ENCODE data around the gene GSPT1.
"Not testable (repeated sequence)": the region's sequence is repeated elsewhere in the genome, so short reads cannot be mapped to it uniquely, and the experiment has no call there.

Gene GSPT1

GRCh38 chr16:11957591-11958395 lies 42.0 kb upstream of the GSPT1 start:
- Histone ChIP-seq H2AFZ (ENCODE audit: low read length) (no peak overlapping the region), H3K27ac (ENCODE audit: low read length) (no peak overlapping the region), H3K4me1 (ENCODE audit: low read length) (peaks cover 20% of the 10 kb centered on the region), H3K9me2 (replicated peaks; ENCODE audit: insufficient read depth, low read length) (no peaks in the 10 kb centered on the region), H3K9ac (ENCODE audit: low read length) (no peak overlapping the region), H3K4me3 (ENCODE audit: low read length) (no peak overlapping the region), H3K79me2 (ENCODE audit: low read length) (peaks cover 36% of the 10 kb centered on the region), H3K36me3 (replicated peaks; ENCODE audit: insufficient read depth, low read length) (no peaks in the 10 kb centered on the region), H3K9me3 (replicated peaks; ENCODE audit: insufficient read depth, low read length) (no peaks in the 10 kb centered on the region), H4K20me1 (ENCODE audit: insufficient read depth, low read length) (no peaks in the 10 kb centered on the region), H3F3A (ENCODE audit: insufficient read depth, low read length) (peaks cover 12% of the 10 kb centered on the region; the same call in 1 of the 2 replicates), H3K4me2 (ENCODE audit: low read depth, low read length) (no peak overlapping the region), H3K27me3 (replicated peaks; ENCODE audit: insufficient read depth, low read length) (no peaks in the 10 kb centered on the region)
- TF ChIP-seq CTCF (IDR thresholded peaks at IDR 0.05; ENCODE audit: low read length), result no peak
- no peak for TF ChIP-seq EZH2phosphoT487 (IDR thresholded peaks at IDR 0.05; ENCODE audit: low read length)
- no peak for TF ChIP-seq EZH2 (optimal IDR thresholded peaks at IDR 0.05; ENCODE audit: low read depth, low read length)
- DNase-seq, result no peak

- peaks cover 28% of the 10 kb centered on the region for H3K79me2 ChIP-seq (ENCODE audit: low read length)
- peaks cover 12% of the 10 kb centered on the region; the same call in 1 of the 2 replicates for H3F3A ChIP-seq (ENCODE audit: insufficient read depth, low read length)
- H3K9me2 ChIP-seq (replicated peaks; ENCODE audit: insufficient read depth, low read length), result no peaks in the 10 kb centered on the region
- H3K4me1 ChIP-seq (ENCODE audit: low read length), result peaks cover 18% of the 10 kb centered on the region
- no peak overlapping the region for H2AFZ ChIP-seq (ENCODE audit: low read length)
- no peak overlapping the region for H3K9ac ChIP-seq (ENCODE audit: low read length)
- no peaks in the 10 kb centered on the region for H4K20me1 ChIP-seq (ENCODE audit: insufficient read depth, low read length)
- no peak overlapping the region for H3K4me3 ChIP-seq (ENCODE audit: low read length)
- H3K9me3 ChIP-seq (replicated peaks; ENCODE audit: insufficient read depth, low read length), result no peaks in the 10 kb centered on the region
- no peaks in the 10 kb centered on the region for H3K36me3 ChIP-seq (replicated peaks; ENCODE audit: insufficient read depth, low read length)
- DNase-seq, result no peak
- H3K27me3 ChIP-seq (replicated peaks; ENCODE audit: insufficient read depth, low read length), result no peaks in the 10 kb centered on the region
- H3K27ac ChIP-seq (ENCODE audit: low read length), result no peak overlapping the region
- no peak for TF ChIP-seq EZH2phosphoT487 (IDR thresholded peaks at IDR 0.05; ENCODE audit: low read length)
- TF ChIP-seq EZH2 (optimal IDR thresholded peaks at IDR 0.05; ENCODE audit: low read depth, low read length), result no peak
- no peak for TF ChIP-seq CTCF (IDR thresholded peaks at IDR 0.05; ENCODE audit: low read length)
- H3K4me2 ChIP-seq (ENCODE audit: low read depth, low read length), result no peak overlapping the region
These were observed 40.8 kb upstream of the GSPT1 start for GRCh38 chr16:11956558-11956957.

- H3K27ac ChIP-seq (ENCODE audit: low read length), result no peak overlapping the region
These were observed 40.0 kb upstream of the GSPT1 start for GRCh38 chr16:11955713-11956123.

GRCh38 chr16:11953576-11953975 lies 37.8 kb upstream of the GSPT1 start:
- not testable (repeated sequence) for DNase-seq
- peaks cover 13% of the 10 kb centered on the region for H3K4me1 ChIP-seq (ENCODE audit: low read length)

More at GRCh38 chr16:11955713-11956123, 40.0 kb upstream of the GSPT1 start:
- DNase-seq, result no peak
- Histone ChIP-seq H3K4me1 (ENCODE audit: low read length) (peaks cover 19% of the 10 kb centered on the region), H3K36me3 (replicated peaks; ENCODE audit: insufficient read depth, low read length) (no peaks in the 10 kb centered on the region), H2AFZ (ENCODE audit: low read length) (no peak overlapping the region), H3K27me3 (replicated peaks; ENCODE audit: insufficient read depth, low read length) (no peaks in the 10 kb centered on the region), H3K9ac (ENCODE audit: low read length) (no peak overlapping the region), H3K9me3 (replicated peaks; ENCODE audit: insufficient read depth, low read length) (no peaks in the 10 kb centered on the region), H3K9me2 (replicated peaks; ENCODE audit: insufficient read depth, low read length) (no peaks in the 10 kb centered on the region), H4K20me1 (ENCODE audit: insufficient read depth, low read length) (no peaks in the 10 kb centered on the region), H3K79me2 (ENCODE audit: low read length) (peaks cover 22% of the 10 kb centered on the region), H3K4me2 (ENCODE audit: low read depth, low read length) (no peak overlapping the region), H3F3A (ENCODE audit: insufficient read depth, low read length) (peaks cover 13% of the 10 kb centered on the region; the same call in 1 of the 2 replicates), H3K4me3 (ENCODE audit: low read length) (no peak overlapping the region)
- TF ChIP-seq EZH2phosphoT487 (IDR thresholded peaks at IDR 0.05; ENCODE audit: low read length) (no peak), CTCF (IDR thresholded peaks at IDR 0.05; ENCODE audit: low read length) (no peak), EZH2 (optimal IDR thresholded peaks at IDR 0.05; ENCODE audit: low read depth, low read length) (no peak)

More at GRCh38 chr16:11953576-11953975, 37.8 kb upstream of the GSPT1 start:
- not testable (repeated sequence) for H3K4me2 ChIP-seq (ENCODE audit: low read depth, low read length); H3K36me3 ChIP-seq (replicated peaks; ENCODE audit: insufficient read depth, low read length); H3K9me2 ChIP-seq (replicated peaks; ENCODE audit: insufficient read depth, low read length); H3F3A ChIP-seq (ENCODE audit: insufficient read depth, low read length); H3K9me3 ChIP-seq (replicated peaks; ENCODE audit: insufficient read depth, low read length); H2AFZ ChIP-seq (ENCODE audit: low read length); H3K4me3 ChIP-seq (ENCODE audit: low read length); H4K20me1 ChIP-seq (ENCODE audit: insufficient read depth, low read length); H3K9ac ChIP-seq (ENCODE audit: low read length); H3K27ac ChIP-seq (ENCODE audit: low read length); H3K27me3 ChIP-seq (replicated peaks; ENCODE audit: insufficient read depth, low read length)
- peaks cover 18% of the 10 kb centered on the region for H3K79me2 ChIP-seq (ENCODE audit: low read length)
